Activated T-helper 1 cell treated with Interleukin-2 at 50 U/mL for 16 hours (primary cell): ENCODE data around the gene TMEM238L.
"Not testable (repeated sequence)": the region's sequence is repeated elsewhere in the genome, so short reads cannot be mapped to it uniquely, and the experiment has no call there.

Experiments used
- DNase-seq: peaks from one replicate; pipeline ENCODE4 v3.0.0-alpha.2; 2020; ENCODE audit warnings: low read depth

Gene TMEM238L

DNA sequence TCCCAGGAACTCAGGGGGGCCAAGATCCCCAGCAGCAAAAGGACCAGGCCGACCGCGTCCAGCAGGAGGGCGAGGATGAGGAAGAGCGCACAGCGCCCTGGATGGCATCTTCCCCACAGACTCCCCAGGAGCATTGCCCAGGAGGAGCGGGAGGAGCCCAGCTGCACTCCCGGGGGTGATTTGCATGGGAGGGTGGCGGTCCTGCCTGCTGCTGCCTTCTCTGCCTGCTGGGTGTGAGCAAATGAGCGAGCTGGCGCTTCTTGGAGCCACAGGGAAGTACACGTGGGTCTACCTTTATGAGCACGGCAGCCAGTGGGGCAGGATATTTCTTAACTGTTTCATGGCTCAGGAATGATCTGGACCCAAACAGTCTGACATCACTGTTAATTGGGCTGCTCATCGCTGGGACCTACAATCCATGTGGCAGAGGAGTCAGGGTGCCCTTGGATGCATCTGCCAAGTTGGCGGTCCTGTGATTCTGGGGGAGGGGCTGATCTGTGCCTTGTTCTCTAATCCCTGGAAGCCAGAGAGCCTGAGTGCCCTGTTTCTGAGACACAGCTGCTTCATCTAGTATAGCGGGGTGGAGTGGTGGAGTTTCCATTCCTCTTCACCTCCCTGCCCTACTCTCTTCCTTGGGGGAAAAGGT is at the start of gene TMEM238L:
Gene TMEM238L, minus strand, starts transcription at position 270 of the 646 bp plus-strand sequence. Its CDS starts 136 bp downstream, at position 134.
- DNase-seq: no peak

DNA sequence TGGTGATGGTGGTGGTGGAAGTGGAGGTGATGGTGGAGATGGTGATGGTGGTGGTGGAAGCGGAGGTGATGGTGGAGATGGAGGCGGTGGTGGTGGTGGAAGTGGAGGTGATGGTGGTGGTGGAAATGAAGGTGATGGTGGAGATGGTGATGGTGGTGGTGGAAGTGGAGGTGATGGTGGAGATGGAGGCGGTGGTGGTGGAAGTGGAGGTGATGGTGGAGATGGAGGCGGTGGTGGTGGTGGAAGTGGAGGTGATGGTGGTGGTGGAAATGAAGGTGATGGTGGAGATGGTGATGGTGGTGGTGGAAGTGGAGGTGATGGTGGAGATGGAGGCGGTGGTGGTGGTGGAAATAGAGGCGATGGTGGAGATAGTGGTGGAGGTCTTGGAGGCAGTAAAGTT is 42.7 kb upstream of the TMEM238L start:
- not testable (repeated sequence) for DNase-seq

GRCh38 chr17:10845388-10845751 is 41.5 kb upstream of the TMEM238L start:
- DNase-seq: no peak

DNA sequence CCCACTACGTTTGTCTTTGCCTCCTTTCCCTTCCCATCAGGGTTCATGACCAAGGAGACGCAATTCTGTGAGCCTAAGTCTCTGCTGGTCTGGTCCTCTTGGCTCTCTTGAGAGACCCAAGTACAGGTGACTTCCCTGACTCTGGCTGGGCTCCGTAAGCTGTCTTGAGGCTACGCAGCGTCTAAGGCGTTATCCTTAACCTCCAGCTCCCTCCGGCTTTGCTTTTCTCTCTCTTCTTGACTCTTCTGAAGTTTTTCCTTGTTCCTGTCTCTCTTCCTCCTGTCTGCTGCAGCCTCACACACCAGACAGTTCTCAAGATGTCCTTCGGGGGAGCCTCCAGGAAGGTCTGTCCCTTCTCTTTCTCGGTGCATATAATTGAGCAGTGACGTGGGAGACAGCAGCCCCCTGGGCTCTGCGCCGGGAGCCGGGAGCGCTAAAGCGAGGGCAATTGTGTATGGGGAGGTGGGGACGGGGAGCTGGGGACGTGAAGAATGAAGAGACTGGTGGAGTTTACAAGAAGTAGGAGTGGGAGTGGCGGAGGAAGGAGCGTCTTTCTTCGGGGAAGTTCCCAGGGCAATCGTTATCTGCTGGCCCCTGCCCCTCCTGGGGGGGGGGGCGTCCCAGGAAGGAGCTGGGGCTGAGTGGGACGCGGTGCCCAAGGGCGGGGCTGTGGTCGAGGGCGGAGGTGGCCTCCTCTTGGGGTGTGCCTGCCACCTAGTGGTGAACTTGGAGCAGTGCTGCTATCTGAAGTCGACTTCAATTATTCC is 40.9 kb upstream of the TMEM238L start:
- peak; percentile 45 for DNase-seq

- no peak for DNase-seq
Observed at GRCh38 chr17:10843811-10844210, 39.9 kb upstream of the TMEM238L start.

DNA sequence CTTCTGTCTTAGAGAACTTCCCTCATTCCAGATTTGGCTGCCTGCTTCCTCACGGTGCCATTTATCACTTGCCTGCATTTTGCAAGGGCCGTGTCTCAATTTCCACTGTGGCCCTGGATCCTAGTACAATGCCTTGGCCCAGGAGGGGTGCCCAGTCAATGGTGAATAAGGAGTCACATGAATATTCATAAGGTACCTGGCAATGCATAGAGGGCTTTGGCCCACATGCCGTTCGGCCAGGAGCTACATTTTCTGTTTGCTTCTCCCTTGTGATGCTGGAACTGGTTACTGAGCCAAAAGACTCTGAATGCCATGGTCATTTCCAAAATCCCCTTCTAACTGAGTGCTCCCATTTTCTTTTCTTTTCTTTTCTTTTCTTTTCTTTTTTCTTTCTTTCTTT is 38.8 kb upstream of the TMEM238L start:
- no peak for DNase-seq

DNA sequence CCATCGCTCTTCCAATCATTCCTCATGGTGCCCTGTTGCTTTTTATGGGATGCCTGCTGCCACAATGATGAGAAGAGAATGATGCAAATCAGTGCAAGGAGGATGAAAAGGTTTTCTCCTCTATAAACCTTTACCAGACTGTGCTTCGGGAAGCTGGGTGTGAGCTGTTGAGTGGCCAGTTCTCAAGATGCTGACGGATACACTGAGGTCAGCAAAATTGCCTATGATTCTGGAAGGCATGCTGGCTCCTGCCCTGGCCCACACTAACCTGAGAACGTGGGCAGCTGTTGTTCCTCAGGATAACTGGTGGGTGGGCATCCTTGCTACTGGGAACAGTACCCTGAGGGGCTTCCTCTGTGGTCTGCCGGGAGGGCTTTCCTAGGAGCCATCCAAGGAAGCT is 34.8 kb upstream of the TMEM238L start:
- DNase-seq: no peak

- no peak for DNase-seq
Observed at GRCh38 chr17:10837921-10838320, 34.0 kb upstream of the TMEM238L start, which contains the start of gene PIRT. Gene PIRT (minus strand): TSS chr17:10838087. CDS start chr17:10825645, 12,442 bp downstream.

DNA sequence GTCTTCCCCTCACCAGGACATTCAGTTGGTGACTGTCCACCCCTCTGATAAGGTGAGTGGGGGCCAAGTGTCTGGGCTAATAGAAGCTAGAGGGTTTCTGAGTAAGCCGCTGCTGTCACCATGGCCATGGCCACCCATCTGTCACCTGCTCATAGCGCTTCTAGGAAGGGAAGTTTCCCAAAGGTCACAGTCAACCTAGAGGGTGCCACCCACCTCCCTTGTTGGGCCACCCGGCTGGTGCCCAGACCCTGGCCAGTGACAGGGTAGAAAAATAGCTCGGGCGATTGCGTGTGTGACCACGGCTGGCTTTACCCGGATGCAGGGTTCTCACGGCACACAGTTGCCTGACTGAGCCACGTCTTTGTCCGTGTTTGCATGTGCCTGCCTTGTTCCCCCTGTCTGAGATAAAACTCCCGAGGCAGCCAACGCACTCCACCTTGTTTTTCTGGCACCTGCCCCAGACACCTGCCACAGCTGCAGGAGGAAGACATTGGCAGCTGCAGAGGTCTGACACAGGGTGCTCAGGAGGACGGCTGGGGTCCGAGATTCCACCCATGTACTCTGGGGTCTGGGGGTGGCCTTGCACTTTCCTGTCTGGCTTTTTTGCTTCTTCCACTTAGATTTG is 33.2 kb upstream of the TMEM238L start:
- DNase-seq: no peak

DNA sequence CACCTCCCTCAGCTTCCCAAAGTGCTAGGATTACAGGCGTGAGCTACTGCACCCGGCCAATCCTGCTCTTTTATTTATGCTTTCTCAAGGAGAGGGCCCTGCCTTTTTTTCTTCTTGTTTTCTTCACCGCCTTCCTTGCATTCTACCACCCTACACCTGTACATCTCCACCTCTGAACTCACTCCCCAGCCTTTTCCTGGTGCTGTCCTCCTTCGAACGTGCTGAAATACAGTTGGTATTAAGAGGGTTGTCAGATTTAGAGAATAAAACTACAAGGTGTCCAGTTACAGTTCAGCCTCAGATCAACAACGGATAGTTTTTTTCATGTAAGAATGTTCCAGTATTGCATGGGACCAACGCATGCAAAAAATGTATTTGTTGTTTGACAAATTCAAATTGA is 32.2 kb upstream of the TMEM238L start:
- DNase-seq: no peak

DNA sequence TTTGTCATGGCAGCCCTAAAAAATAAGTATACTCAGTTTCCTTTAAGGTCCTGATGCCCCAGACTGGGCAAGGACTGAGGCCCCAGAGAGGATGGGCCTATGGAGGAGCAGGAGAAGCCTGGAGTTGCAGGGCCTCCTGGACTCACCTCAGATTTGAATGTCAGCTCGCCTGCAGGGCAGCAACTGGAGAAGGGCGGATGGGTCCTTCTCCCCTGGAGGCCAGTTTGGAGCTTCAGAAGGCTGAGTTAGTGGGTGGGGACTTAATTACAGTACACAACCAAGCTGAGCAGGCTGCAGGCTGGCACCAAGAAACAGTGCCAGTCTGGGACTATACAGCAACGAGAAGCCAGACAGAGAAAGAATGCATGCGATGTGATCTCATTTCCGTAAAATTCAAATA is 27.8 kb upstream of the TMEM238L start:
- no peak for DNase-seq

DNA sequence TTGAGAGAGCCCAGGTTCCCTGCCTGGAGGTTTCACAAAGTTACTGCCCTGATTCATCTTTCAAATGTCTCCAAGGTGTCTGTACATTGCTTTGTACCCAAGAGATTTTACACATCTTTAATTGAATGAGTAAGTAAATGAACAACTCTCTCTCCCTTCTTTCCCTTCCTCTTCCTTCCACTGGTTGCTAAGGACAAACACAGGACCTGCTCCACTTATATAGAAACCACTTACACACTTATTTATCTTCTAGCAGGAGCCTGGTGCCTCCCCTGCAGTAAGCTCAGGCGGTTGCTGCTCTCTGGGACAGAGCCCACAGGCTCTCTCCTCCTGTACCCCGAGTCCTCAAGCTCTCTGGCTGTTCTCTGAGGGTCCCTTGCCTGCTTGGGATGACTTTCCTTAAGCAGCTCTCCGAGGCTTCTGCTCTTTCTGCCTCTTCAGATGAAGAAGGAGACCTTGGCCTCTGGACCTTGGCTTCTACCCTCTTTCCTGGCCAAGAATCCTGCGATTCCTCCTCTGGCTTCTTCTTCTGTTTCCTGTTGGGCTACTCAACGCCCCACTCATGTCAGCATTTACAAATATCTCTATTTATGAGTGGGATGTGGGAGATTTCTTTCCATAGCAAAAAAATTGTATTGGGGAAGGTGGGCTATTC is 24.1 kb upstream of the TMEM238L start:
- DNase-seq: no peak

DNA sequence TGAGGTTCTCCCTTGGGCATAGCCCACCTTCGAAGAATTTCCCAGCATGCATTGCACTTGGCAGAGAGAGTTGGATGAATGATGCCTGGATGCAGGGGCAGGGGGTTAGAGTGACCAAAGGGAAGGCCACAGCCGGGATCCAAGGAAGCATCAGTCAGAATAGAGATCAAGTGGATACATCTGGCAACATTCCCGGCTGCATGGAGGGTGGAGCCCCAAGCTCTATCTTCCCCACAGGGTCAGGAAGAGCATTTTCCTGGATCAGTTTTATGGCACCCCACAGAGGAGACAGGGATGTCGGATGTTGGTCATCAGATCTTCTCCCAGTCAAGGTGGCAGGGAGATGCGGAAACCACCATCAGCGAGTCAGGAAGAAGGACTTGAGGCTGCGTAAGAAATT is 21.0 kb upstream of the TMEM238L start:
- DNase-seq: no peak

GRCh38 chr17:10821770-10822169 is 17.9 kb upstream of the TMEM238L start:
- DNase-seq: no peak

DNA sequence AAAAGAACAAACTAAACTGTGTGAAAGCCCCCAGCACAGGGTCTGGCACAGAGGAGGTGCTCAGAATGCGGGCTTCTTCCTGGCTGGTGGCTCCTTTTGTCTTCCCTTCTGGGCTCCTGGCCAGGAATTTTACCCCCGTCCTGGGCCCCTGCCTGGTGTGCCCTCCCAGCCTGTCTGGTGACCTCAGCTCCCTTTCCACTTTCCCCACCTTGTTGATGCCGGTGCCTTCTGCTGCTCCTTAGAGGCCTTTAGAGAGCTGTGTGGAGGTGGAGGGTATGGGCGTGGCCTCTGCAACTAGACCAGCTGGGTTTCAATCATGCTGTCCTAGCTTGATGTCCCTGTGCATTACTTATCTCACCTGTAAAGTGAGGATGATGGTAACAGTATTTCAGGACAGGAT is 17.2 kb upstream of the TMEM238L start:
- no peak for DNase-seq

DNA sequence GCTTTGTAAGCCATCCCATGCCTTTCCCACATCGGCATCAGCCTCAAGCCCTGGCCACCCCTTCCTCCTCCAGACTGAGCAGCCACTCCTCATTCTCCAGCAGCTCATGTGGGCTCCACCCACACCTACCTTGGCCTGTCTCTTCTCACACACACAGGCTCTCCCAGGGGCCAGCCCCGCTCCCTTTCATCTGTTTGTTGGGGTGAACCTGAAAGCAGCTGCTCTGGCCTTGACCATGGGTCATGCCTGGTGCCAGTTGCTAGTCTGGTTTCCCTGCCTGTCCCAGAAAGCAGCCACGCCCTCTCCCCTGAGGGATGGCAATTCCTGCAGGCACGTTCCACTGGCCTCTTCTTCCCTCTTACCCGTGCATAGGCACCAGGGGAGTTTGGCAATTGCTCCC is 11.4 kb upstream of the TMEM238L start:
- DNase-seq: no peak

GRCh38 chr17:10814075-10814474 is 10.2 kb upstream of the TMEM238L start:
- no peak for DNase-seq

- no peak for DNase-seq
Observed at GRCh38 chr17:10812674-10813073, 8.8 kb upstream of the TMEM238L start.

DNA sequence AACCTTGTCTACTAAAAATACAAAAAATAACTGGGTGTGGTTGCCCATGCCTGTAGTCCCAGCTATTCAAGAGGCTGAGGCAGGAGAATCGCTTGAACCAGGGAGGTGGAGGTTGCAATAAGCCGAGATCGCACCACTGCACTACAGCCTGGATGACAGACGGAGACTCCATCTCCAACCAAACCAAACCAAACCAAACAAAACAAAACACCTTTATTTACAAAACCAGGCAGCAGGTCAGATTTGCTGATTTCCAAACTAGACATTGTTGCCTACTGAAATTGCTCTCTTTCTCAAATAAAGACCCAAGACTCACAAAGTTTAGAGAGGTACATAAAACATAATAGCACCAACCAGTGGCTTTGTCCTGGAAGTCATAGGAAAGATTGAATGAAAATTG is 5.7 kb upstream of the TMEM238L start:
- no peak for DNase-seq

- no peak for DNase-seq
Observed at GRCh38 chr17:10807704-10808128, 3.8 kb upstream of the TMEM238L start.

- no peak for DNase-seq
Observed at GRCh38 chr17:10806545-10807262, 2.8 kb upstream of the TMEM238L start.

DNA sequence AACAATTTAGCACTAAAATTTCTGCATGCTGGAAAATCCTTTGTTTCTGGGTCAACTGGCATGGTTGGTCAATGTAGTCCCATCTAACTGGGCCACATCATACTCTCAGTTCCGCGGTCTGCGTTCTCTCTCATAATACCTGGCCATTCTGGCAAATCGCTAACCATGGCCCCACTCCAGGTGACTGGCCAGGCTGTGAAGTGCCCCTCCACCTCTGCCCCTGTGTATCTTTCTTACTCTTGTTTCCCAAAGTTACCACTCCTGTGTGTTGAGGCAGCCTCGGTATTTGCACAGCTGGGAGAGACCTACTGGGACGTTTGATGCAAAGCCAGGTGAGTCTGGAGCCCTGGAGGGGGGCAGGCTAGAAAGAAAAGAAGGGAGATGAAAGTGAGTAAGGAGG is 2.0 kb upstream of the TMEM238L start:
- no peak for DNase-seq
